ENCODE measurements around the gene HMCN2.

DNA sequence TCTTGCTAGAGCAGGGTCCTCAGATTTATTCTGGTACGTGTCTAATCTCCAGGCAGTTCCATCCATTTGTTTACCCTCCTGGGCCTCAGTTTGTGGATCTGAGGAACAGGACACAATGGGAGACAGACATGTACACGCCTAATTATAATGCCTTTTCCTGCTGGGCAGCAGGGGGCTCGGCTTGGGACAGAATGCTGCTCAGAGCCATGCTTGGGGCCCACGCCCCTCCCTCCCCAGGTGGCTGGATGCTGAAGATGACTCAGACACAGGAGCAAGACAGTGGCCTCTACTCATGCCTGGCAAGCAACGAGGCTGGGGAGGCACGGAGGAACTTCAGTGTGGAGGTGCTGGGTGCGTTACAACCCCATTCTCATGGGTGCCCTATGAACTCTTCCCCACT is 106.5 kb downstream of the HMCN2 start:
- TF ChIP-seq POLR2AphosphoS5 (IDR thresholded peaks at IDR 0.05; ENCODE audit: low read depth, low read length) (no peak), TCF12 (IDR thresholded peaks at IDR 0.05) (no peak), MXI1 (IDR thresholded peaks at IDR 0.05; ENCODE audit: low read depth, low read length) (no peak), SMC3 (IDR thresholded peaks at IDR 0.05; ENCODE audit: low read depth, low read length) (no peak), TEAD4 (IDR thresholded peaks at IDR 0.05; ENCODE audit: borderline replicate concordance, insufficient read depth) (no peak), TAF1 (IDR thresholded peaks at IDR 0.05; ENCODE audit: borderline replicate concordance, low read depth, low read length) (no peak), YY1 (IDR thresholded peaks at IDR 0.05; ENCODE audit: low read depth) (no peak), NFIC (IDR thresholded peaks at IDR 0.05; ENCODE audit: borderline replicate concordance) (no peak)
- TF ChIP-seq, protein P1, sequence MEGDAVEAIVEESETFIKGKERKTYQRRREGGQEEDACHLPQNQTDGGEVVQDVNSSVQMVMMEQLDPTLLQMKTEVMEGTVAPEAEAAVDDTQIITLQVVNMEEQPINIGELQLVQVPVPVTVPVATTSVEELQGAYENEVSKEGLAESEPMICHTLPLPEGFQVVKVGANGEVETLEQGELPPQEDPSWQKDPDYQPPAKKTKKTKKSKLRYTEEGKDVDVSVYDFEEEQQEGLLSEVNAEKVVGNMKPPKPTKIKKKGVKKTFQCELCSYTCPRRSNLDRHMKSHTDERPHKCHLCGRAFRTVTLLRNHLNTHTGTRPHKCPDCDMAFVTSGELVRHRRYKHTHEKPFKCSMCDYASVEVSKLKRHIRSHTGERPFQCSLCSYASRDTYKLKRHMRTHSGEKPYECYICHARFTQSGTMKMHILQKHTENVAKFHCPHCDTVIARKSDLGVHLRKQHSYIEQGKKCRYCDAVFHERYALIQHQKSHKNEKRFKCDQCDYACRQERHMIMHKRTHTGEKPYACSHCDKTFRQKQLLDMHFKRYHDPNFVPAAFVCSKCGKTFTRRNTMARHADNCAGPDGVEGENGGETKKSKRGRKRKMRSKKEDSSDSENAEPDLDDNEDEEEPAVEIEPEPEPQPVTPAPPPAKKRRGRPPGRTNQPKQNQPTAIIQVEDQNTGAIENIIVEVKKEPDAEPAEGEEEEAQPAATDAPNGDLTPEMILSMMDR (IDR thresholded peaks at IDR 0.05), result no peak
- TF ChIP-seq, protein P2, sequence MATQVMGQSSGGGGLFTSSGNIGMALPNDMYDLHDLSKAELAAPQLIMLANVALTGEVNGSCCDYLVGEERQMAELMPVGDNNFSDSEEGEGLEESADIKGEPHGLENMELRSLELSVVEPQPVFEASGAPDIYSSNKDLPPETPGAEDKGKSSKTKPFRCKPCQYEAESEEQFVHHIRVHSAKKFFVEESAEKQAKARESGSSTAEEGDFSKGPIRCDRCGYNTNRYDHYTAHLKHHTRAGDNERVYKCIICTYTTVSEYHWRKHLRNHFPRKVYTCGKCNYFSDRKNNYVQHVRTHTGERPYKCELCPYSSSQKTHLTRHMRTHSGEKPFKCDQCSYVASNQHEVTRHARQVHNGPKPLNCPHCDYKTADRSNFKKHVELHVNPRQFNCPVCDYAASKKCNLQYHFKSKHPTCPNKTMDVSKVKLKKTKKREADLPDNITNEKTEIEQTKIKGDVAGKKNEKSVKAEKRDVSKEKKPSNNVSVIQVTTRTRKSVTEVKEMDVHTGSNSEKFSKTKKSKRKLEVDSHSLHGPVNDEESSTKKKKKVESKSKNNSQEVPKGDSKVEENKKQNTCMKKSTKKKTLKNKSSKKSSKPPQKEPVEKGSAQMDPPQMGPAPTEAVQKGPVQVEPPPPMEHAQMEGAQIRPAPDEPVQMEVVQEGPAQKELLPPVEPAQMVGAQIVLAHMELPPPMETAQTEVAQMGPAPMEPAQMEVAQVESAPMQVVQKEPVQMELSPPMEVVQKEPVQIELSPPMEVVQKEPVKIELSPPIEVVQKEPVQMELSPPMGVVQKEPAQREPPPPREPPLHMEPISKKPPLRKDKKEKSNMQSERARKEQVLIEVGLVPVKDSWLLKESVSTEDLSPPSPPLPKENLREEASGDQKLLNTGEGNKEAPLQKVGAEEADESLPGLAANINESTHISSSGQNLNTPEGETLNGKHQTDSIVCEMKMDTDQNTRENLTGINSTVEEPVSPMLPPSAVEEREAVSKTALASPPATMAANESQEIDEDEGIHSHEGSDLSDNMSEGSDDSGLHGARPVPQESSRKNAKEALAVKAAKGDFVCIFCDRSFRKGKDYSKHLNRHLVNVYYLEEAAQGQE (IDR thresholded peaks at IDR 0.05; ENCODE audit: low read depth, low read length), result no peak
- TF ChIP-seq, protein P3, sequence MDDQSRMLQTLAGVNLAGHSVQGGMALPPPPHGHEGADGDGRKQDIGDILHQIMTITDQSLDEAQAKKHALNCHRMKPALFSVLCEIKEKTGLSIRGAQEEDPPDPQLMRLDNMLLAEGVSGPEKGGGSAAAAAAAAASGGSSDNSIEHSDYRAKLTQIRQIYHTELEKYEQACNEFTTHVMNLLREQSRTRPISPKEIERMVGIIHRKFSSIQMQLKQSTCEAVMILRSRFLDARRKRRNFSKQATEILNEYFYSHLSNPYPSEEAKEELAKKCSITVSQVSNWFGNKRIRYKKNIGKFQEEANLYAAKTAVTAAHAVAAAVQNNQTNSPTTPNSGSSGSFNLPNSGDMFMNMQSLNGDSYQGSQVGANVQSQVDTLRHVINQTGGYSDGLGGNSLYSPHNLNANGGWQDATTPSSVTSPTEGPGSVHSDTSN (IDR thresholded peaks at IDR 0.05), result no peak
